GM18508 (cell line): ENCODE results near the gene MOV10L1.
"Not testable (repeated sequence)": the region's sequence is repeated elsewhere in the genome, so short reads cannot be mapped to it uniquely, and the experiment has no call there.

ENCODE experiments used
- ATAC-seq: cut with Tn5 transposase; IDR thresholded peaks from one replicate; pipeline ENCODE4 v1.9.1; 2021; ENCODE audit warnings: moderate number of reproducible peaks; ENCODE audit not compliant: insufficient read depth, unreplicated experiment

MOV10L1 gene

GRCh38 chr22:50076646-50077535, 12.9 kb upstream of the MOV10L1 start:
- no peak for ATAC-seq

- no peak for ATAC-seq
Measured at GRCh38 chr22:50078246-50078645, 11.6 kb upstream of the MOV10L1 start.

- ATAC-seq, result no peak
Measured at GRCh38 chr22:50078761-50079160, 11.0 kb upstream of the MOV10L1 start.

GRCh38 chr22:50080077-50080465, 9.7 kb upstream of the MOV10L1 start:
- ATAC-seq, result no peak

GRCh38 chr22:50081426-50082196, 8.2 kb upstream of the MOV10L1 start:
- no peak for ATAC-seq

- no peak for ATAC-seq
Measured at GRCh38 chr22:50082197-50082715, 7.5 kb upstream of the MOV10L1 start.

- no peak for ATAC-seq
Measured at GRCh38 chr22:50082961-50083461, 6.8 kb upstream of the MOV10L1 start.

- no peak for ATAC-seq
Measured at GRCh38 chr22:50083462-50084079, 6.2 kb upstream of the MOV10L1 start.

GRCh38 chr22:50084080-50084477, 5.7 kb upstream of the MOV10L1 start:
- no peak for ATAC-seq

GRCh38 chr22:50084614-50085021, 5.2 kb upstream of the MOV10L1 start:
- no peak for ATAC-seq

GRCh38 chr22:50085211-50085972, 4.4 kb upstream of the MOV10L1 start, which contains the start of gene MLC1:
MLC1 (minus strand) TSS chr22:50085426; CDS start chr22:50084902, 524 bp downstream.
- no peak for ATAC-seq

- no peak for ATAC-seq
Measured at GRCh38 chr22:50086526-50086925, 3.3 kb upstream of the MOV10L1 start.

GRCh38 chr22:50086975-50087374, 2.8 kb upstream of the MOV10L1 start:
- not testable (repeated sequence) for ATAC-seq

- ATAC-seq, result no peak
Measured at GRCh38 chr22:50087646-50088045, 2.2 kb upstream of the MOV10L1 start.

GRCh38 chr22:50088096-50088495, 1.7 kb upstream of the MOV10L1 start:
- no peak for ATAC-seq

- no peak for ATAC-seq
Measured at GRCh38 chr22:50089231-50089630, 575 bp upstream of the MOV10L1 start.

- no peak for ATAC-seq
Measured at GRCh38 chr22:50090412-50090714, 557 bp downstream of the MOV10L1 start.

- ATAC-seq, result no peak
Measured at GRCh38 chr22:50091092-50091768, 1.4 kb downstream of the MOV10L1 start.

- ATAC-seq, result no peak
Measured at GRCh38 chr22:50092342-50092741, 2.5 kb downstream of the MOV10L1 start.
